Activated CD4-positive, alpha-beta T cell treated with anti-CD3 and anti-CD28 coated beads, Interleukin-10, Interleukin-2, amounts not matched to agents 100 ng/mL and 50 ng/mL, durations not matched to agents 16 hours and 8 hours (primary cell): Measurements from ENCODE around the gene ZNF518B.
A peak's percentile ranks its signal among the peaks of the same experiment; 100 is the strongest.
"Not testable (repeated sequence)": the region's sequence is repeated elsewhere in the genome, so short reads cannot be mapped to it uniquely, and the experiment has no call there.

ENCODE experiments used
- DNase-seq: peaks from one replicate; pipeline ENCODE4 v3.0.0-alpha.2; 2020

Gene ZNF518B

DNA sequence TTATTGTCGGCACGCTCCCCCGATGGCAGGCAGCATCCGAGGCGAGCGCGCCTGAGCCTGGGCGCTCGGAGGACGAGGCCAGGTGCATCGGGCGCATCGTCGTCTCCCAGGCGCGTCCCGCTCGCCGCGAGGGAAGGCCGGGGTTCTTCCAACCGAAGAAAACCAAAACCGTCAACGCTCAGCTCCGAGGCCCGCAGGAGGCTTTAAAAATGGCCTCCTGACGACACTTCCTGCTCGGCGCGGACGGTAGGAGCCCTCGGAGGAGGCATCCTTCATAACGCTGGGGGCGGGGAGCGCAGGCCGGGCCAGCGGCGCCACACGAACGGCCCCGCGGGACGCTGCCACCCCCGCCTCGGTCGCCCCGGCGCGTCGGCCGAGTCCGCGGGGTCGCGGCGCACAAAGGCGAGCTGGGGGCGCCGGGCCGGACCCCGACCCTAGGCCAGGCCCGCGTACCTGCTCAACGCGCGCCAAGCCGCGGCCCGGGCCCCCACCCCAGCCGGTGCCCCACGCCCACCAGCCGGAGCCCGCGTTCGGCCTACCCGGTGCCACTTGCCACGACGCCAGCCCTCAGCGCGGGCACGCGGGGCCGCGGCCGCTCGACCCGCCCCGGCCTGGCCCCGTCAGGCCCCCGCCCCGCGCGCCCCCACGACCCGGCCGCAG lies 501 bp downstream of the ZNF518B start:
- peak; percentile 72 for DNase-seq

DNA sequence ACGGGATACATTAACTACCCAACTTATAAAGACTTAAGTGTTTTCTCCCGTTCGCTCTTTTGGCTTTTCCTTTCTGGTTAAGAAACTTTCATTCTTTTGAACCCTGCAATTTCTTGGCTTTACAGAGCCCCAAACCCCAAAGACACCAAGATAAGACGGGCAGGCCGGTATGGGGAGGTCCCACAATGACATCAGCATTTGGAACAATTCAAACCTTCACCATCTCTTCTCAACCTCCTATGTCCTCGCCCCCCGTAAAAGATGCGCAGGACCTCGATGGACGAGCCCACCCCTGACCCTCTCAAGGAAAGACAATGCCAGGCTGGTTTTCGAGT lies 999 bp downstream of the ZNF518B start:
- DNase-seq: no peak

- DNase-seq: no peak
These were observed 2.1 kb downstream of the ZNF518B start for GRCh38 chr4:10455133-10455532.

DNA sequence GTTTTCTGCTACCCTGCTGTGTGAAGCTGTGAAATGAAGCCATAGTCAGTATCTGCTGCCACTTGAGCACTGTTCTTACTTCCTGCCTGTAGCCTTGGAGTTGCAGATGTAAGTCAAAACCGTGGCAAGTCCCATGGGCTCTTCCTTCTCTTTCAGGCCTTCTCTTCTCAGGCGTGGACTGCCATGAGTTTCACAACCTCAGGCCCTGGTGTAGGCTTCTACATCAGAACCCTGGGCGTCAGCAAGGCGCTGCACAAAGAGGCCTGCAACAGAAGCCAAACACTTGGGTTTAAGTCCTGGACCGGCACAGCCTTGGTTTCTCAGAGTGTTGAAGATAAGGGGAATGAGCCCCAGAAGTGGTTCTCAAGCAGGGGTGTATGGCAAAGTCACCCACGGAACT lies 2.5 kb downstream of the ZNF518B start:
- DNase-seq: no peak

GRCh38 chr4:10454121-10454520 lies 3.1 kb downstream of the ZNF518B start:
- DNase-seq: no peak

DNA sequence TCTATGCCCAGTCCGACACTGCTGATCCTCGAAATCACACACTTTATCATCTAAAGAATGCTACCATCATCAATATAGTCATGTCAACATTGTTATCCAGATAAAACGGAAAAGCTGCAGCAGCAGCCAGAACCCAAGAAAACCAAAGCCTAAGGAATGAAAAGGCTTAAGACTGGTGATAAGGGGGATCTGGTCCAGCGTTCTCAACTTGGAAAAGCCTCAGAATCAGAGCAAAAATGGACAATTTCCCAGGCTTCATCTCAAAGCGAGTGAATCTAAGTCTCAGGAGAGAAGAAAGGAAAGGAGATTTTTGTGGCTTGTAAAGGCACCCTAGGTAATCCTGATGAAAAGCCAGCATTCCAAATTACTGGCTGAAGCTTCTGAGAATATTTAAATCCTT lies 8.2 kb downstream of the ZNF518B start:
- DNase-seq: no peak

DNA sequence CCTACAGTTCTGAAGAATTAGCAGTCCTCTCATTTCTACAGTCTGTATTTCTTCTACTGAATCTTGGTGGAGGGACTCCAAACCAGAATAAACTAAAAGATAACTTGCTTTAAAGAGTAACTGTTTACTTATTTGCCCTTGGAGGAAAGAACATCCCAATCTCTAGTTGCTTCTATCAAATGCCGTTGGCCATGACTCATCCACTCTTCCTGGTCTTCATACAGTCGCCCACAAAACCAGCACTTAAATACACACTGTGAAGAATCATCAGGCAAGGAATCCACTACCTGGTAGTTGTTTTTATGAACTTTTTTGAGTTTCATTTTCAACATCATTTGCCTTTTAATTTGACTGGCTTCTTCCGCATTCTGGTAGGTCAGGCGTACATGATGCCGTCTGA lies 14.2 kb downstream of the ZNF518B start:
- no peak for DNase-seq

- DNase-seq: no peak
These were observed 15.7 kb downstream of the ZNF518B start for GRCh38 chr4:10441512-10441911.

DNA sequence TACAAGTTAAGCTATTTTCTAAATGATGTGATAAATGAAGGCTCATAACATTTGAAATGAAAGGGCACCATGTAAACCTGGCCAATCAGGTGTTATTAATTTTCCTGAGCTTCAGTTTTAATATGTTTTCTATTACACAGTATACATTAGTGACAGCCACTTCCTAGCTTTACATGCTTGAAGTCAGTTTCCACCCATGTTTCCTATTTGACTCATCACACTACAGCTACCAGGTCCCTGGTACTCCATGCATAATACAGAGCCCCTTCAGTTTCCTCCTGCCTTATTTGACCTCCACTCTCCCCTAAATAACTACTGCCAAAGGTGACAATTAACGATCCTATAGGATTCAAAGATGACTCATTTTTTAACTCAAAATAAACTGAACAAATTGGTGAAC lies 18.3 kb downstream of the ZNF518B start:
- peak; percentile 10 for DNase-seq

- no peak for DNase-seq
These were observed 19.5 kb downstream of the ZNF518B start for GRCh38 chr4:10437735-10438134.

GRCh38 chr4:10427680-10428079 lies 29.5 kb downstream of the ZNF518B start:
- not testable (repeated sequence) for DNase-seq

- DNase-seq: no peak
These were observed 35.7 kb downstream of the ZNF518B start for GRCh38 chr4:10421344-10422055.

GRCh38 chr4:10417740-10418139 lies 39.5 kb downstream of the ZNF518B start:
- DNase-seq: no peak

GRCh38 chr4:10416441-10416840 lies 40.8 kb downstream of the ZNF518B start:
- DNase-seq: no peak

- DNase-seq: no peak
These were observed 44.0 kb downstream of the ZNF518B start for GRCh38 chr4:10413177-10413576.

DNA sequence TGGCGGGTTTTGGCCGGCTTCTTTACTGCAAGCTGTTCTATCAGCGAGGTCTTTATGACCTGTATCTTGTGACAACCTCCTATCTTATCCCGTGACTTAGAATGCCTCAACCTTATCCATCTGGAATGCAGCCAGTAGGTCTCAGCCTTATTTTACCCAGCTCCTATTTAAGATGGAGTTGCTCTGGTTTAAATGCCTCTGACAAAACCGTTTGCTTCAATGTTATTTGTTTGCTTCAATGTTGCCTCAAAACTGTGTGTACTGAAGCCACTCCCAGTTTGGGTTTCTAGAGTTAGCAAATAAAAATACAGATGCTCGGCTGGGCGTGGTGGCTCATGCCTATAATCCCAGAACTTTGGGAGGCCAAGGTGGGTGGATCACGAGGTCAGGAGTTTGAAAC lies 51.6 kb downstream of the ZNF518B start:
- DNase-seq: no peak

GRCh38 chr4:10403633-10404445 lies 53.4 kb downstream of the ZNF518B start:
- DNase-seq: peak; percentile 20

- DNase-seq: no peak
These were observed 61.1 kb downstream of the ZNF518B start for GRCh38 chr4:10395971-10396580.
